PC-3 (cell line): ENCODE data around the gene COMMD10.

Experiments used
- CTCF ChIP-seq: fragments of 300-600 bp; sonication (generic); conservative IDR thresholded peaks from 2 replicates; pipeline ENCODE4 v1.5.1; 2017; ENCODE audit warnings: antibody characterized with exemption, low read depth, mild to moderate bottlenecking, low read length
- EZH2phosphoT487 ChIP-seq: fragments of 300-600 bp; sonication (generic); IDR thresholded peaks from 2 replicates; pipeline ENCODE4 v1.6.1; 2018; ENCODE audit warnings: mild to moderate bottlenecking, antibody characterized with exemption, low read length, borderline replicate concordance

GRCh38 chr5:116174111-116174510, 89.3 kb downstream of the COMMD10 start:
- TF ChIP-seq CTCF = no peak
- no peak for TF ChIP-seq EZH2phosphoT487
